Hepatocyte (in vitro differentiated cells): Measurements from ENCODE around the gene COL13A1. TPM values are rescaled to one million over a fixed set of nuclear protein-coding genes. Genes with fewer than 3 reads are reported as not detected.
A peak's percentile ranks its signal among the peaks of the same experiment; 100 is the strongest.

Source experiments
- DNase-seq: peaks from one replicate; pipeline ENCODE4 v3.0.0-alpha.2; 2016; ENCODE audit warnings: low spot score
- H2AFZ ChIP-seq: fragments of 200-600 bp; sonication (generic); 2 replicates; pipeline ENCODE4 v1.6.0; 2016; ENCODE audit warnings: antibody characterized with exemption, mild to moderate bottlenecking
- H3K27ac ChIP-seq: fragments of 200-600 bp; sonication (generic); 2 replicates; pipeline ENCODE4 v1.5.1; 2016; ENCODE audit warnings: mild to moderate bottlenecking
- H3K27me3 ChIP-seq: fragments of 200-600 bp; sonication (generic); 2 replicates; pipeline ENCODE4 v1.6.1; 2016
- H3K36me3 ChIP-seq: fragments of 200-600 bp; sonication (generic); replicated peaks from 2 replicates; pipeline ENCODE4 v1.5.1; 2016; ENCODE audit warnings: low read depth; ENCODE audit not compliant: insufficient read depth
- H3K4me1 ChIP-seq: fragments of 200-600 bp; sonication (generic); 2 replicates; pipeline ENCODE4 v1.5.1; 2016; ENCODE audit warnings: mild to moderate bottlenecking, moderate library complexity; ENCODE audit not compliant: insufficient read depth
- H3K4me2 ChIP-seq: fragments of 200-600 bp; sonication (generic); 2 replicates; pipeline ENCODE4 v1.6.0; 2016
- H3K4me3 ChIP-seq: fragments of 200-600 bp; sonication (generic); 2 replicates; pipeline ENCODE4 v1.5.1; 2016; ENCODE audit warnings: mild to moderate bottlenecking
- H3K79me2 ChIP-seq: fragments of 200-600 bp; sonication (generic); 2 replicates; pipeline ENCODE4 v1.6.0; 2017; ENCODE audit warnings: mild to moderate bottlenecking
- H3K9me2 ChIP-seq: fragments of 200-600 bp; sonication (generic); replicated peaks from 2 replicates; pipeline ENCODE4 v1.6.0; 2017; ENCODE audit warnings: mild to moderate bottlenecking; ENCODE audit not compliant: insufficient read depth
- H3K9me3 ChIP-seq: fragments of 200-600 bp; sonication (generic); 2 replicates; pipeline ENCODE4 v1.5.1; 2016; ENCODE audit warnings: low read depth, mild to moderate bottlenecking
- H4K20me1 ChIP-seq: fragments of 200-600 bp; sonication (generic); 2 replicates; pipeline ENCODE4 v1.6.0; 2016; ENCODE audit warnings: mild to moderate bottlenecking; ENCODE audit not compliant: insufficient read depth, poor library complexity, severe bottlenecking
- CTCF ChIP-seq: fragments of 200-600 bp; sonication (generic); IDR thresholded peaks from 2 replicates; pipeline ENCODE4 v1.5.1; 2016; ENCODE audit warnings: antibody characterized with exemption, mild to moderate bottlenecking; ENCODE audit not compliant: poor library complexity
- EZH2 ChIP-seq: fragments of 200-600 bp; sonication (generic); IDR thresholded peaks from 2 replicates; pipeline ENCODE4 v1.6.1; 2016; ENCODE audit warnings: antibody characterized with exemption, mild to moderate bottlenecking, borderline replicate concordance
- EZH2phosphoT487 ChIP-seq: fragments of 200-600 bp; sonication (generic); IDR thresholded peaks from one replicate; pipeline ENCODE4 v1.6.1; 2018; ENCODE audit warnings: antibody characterized with exemption, mild to moderate bottlenecking, low read depth, moderate library complexity; ENCODE audit not compliant: unreplicated experiment, severe bottlenecking
- WGBS: methylation state at CpG from one replicate; pipeline ENCODE4 v1.1.6; 2016; ENCODE audit warnings: low lambda C conversion rate; ENCODE audit errors: missing lambda C conversion rate; 5-methylcytosine and 5-hydroxymethylcytosine counted together
- polyA plus RNA-seq: library from polyadenylated mRNA; unstranded; fragments of >200 nt; fragmentation: Nextera tagmentation; extraction: Ambion mirVana; gene quantifications from 2 replicates; pipeline ENCODE4 v1.2.1, GENCODE V29; 2016
- total RNA-seq: library from RNA; depleted of rRNA; stranded (reverse); fragments of >200 nt; gene quantifications from 2 replicates; pipeline ENCODE4 v1.2.3, GENCODE V29; 2014

COL13A1 gene
- total and polyA plus RNA-seq, 2 experiments from 2014 or later, result 4.5 to 8.5 TPM

GRCh38 chr10:69907517-69907916 is 105.8 kb downstream of the COL13A1 start:
- no peaks in the 10 kb centered on the region for H3K27me3 ChIP-seq
- no peak for DNase-seq
- no peak overlapping the region for H2AFZ ChIP-seq
- no peaks in the 10 kb centered on the region for H3K79me2 ChIP-seq
- TF ChIP-seq EZH2 (no peak), EZH2phosphoT487 (no peak), CTCF (no peak)
- H3K27ac ChIP-seq, result no peak overlapping the region
- H3K9me3 ChIP-seq, result no peaks in the 10 kb centered on the region
- WGBS, result 93% methylated on average over 4 of the region's 4 CpGs
- no peaks in the 10 kb centered on the region for H3K36me3 ChIP-seq
- no peak overlapping the region for H3K4me3 ChIP-seq
- no peak overlapping the region for H3K4me2 ChIP-seq
- H3K9me2 ChIP-seq, result no peaks in the 10 kb centered on the region
- H4K20me1 ChIP-seq, result no peaks in the 10 kb centered on the region
- H3K4me1 ChIP-seq, result peaks cover 16% of the 10 kb centered on the region

- H3K9me3 ChIP-seq, result no peaks in the 10 kb centered on the region
- H3K4me2 ChIP-seq, result no peak overlapping the region
- H3K4me1 ChIP-seq, result peaks cover 22% of the 10 kb centered on the region
- H3K4me3 ChIP-seq, result no peak overlapping the region
- no peaks in the 10 kb centered on the region for H3K9me2 ChIP-seq
- no peak for TF ChIP-seq EZH2phosphoT487
- no peak for TF ChIP-seq EZH2
- WGBS, result 60% methylated on average over 6 of the region's 6 CpGs
- no peaks in the 10 kb centered on the region for H3K36me3 ChIP-seq
- H2AFZ ChIP-seq, result no peak overlapping the region
- H3K27ac ChIP-seq, result no peak overlapping the region
- no peak for DNase-seq
- no peaks in the 10 kb centered on the region for H3K79me2 ChIP-seq
- no peaks in the 10 kb centered on the region for H4K20me1 ChIP-seq
- H3K27me3 ChIP-seq, result no peaks in the 10 kb centered on the region
These were observed 106.4 kb downstream of the COL13A1 start for GRCh38 chr10:69908124-69908523.

- 77% methylated on average over 5 of the region's 5 CpGs for WGBS
- H3K4me1 ChIP-seq, result peaks cover 30% of the 10 kb centered on the region
- H4K20me1 ChIP-seq, result no peaks in the 10 kb centered on the region
- no peak for DNase-seq
- no peak overlapping the region for H3K27ac ChIP-seq
- no peaks in the 10 kb centered on the region for H3K36me3 ChIP-seq
- H3K27me3 ChIP-seq, result no peaks in the 10 kb centered on the region
- no peaks in the 10 kb centered on the region for H3K9me2 ChIP-seq
- H3K4me2 ChIP-seq, result no peak overlapping the region
- no peak overlapping the region for H3K4me3 ChIP-seq
- no peak overlapping the region for H2AFZ ChIP-seq
- H3K79me2 ChIP-seq, result no peaks in the 10 kb centered on the region
- H3K9me3 ChIP-seq, result no peaks in the 10 kb centered on the region
- no peak for TF ChIP-seq CTCF
These were observed 108.9 kb downstream of the COL13A1 start for GRCh38 chr10:69910561-69910960.

GRCh38 chr10:69911613-69912528 is 110.2 kb downstream of the COL13A1 start:
- H3K4me3 ChIP-seq, result no peak overlapping the region
- 64% methylated on average over 18 of the region's 18 CpGs for WGBS
- no peaks in the 10 kb centered on the region for H3K9me3 ChIP-seq
- H3K27me3 ChIP-seq, result peaks cover 5% of the 10 kb centered on the region
- H3K79me2 ChIP-seq, result no peaks in the 10 kb centered on the region
- no peaks in the 10 kb centered on the region for H3K9me2 ChIP-seq
- peak overlapping the region; percentile 38 for H3K27ac ChIP-seq
- no peak overlapping the region for H2AFZ ChIP-seq
- H3K36me3 ChIP-seq, result no peaks in the 10 kb centered on the region
- no peak for DNase-seq
- no peak for TF ChIP-seq EZH2phosphoT487
- no peak for TF ChIP-seq CTCF
- no peaks in the 10 kb centered on the region for H4K20me1 ChIP-seq
- no peak overlapping the region for H3K4me2 ChIP-seq
- peaks cover 30% of the 10 kb centered on the region for H3K4me1 ChIP-seq
